Transverse colon (tissue), 4 donors: ENCODE measurements around the gene ARAP2. TPM values are rescaled to one million over a fixed set of nuclear protein-coding genes. Genes with fewer than 3 reads are reported as not detected.

Experiments used
- DNase-seq: peaks from one replicate; pipeline ENCODE4 v3.0.0-alpha.2; 2019
- H3K27ac ChIP-seq, 4 donors: fragments of 200-600 bp; sonication (generic); 2 replicates each; pipeline ENCODE4 v1.5.1; 2016 to 2018; ENCODE audit warnings: inconsistent platforms in 4 of 4
- H3K27me3 ChIP-seq: fragments of 200-600 bp; sonication (generic); 2 replicates; pipeline ENCODE4 v1.5.1; 2017; ENCODE audit warnings: inconsistent platforms
- H3K36me3 ChIP-seq, 4 donors: fragments of 200-600 bp; sonication (generic); 2 replicates each; pipeline ENCODE4 v1.5.1; 2017 to 2019; ENCODE audit warnings: inconsistent platforms in 4 of 4
- H3K4me1 ChIP-seq, 4 donors: fragments of 200-600 bp; sonication (generic); 2 replicates each; pipeline ENCODE4 v1.5.1; 2017 to 2020; ENCODE audit warnings: inconsistent platforms in 4 of 4
- H3K4me3 ChIP-seq, 4 donors: fragments of 200-600 bp; sonication (generic); 1 replicate in 1 of 4; 2 replicates in 3 of 4; pipeline versions ENCODE4 v1.5.1 to v1.6.1; 2017 to 2019; ENCODE audit warnings: inconsistent platforms in 4 of 4
- H3K9me3 ChIP-seq, 2 donors: fragments of 200-600 bp; sonication (generic); 2 replicates each; pipeline ENCODE4 v1.5.1; 2017 to 2019; ENCODE audit warnings: inconsistent platforms in 2 of 2
- EP300 ChIP-seq: sonication (generic); formaldehyde crosslinking; IDR thresholded peaks from one replicate; pipeline ENCODE4 v1.6.1; 2017; ENCODE audit warnings: antibody characterized with exemption, low read depth
- POLR2A ChIP-seq: fragments of 450-650 bp; IDR thresholded peaks from one replicate; pipeline ENCODE4 v1.6.1; 2016; ENCODE audit warnings: antibody characterized with exemption, mild to moderate bottlenecking, moderate library complexity
- POLR2AphosphoS5 ChIP-seq, 3 donors: sonication (generic); formaldehyde crosslinking; IDR thresholded peaks; one replicate each; pipeline ENCODE4 v1.6.1; 2016; ENCODE audit warnings: antibody characterized with exemption in 3 of 3
- WGBS, 2 donors: methylation state at CpG; one replicate each; pipeline ENCODE4 v1.1.5; 2018; ENCODE audit warnings: low coverage in 1 of 2; 5-methylcytosine and 5-hydroxymethylcytosine counted together
- in situ Hi-C, 4 donors: fragments of 200-750 bp; cut with MboI; loops; one replicate each; pipeline versions ENCODE4 v1.15.0 to v1.15.1; 2017; ENCODE audit warnings: low sequenced_read_pairs in 3 of 4, low pct_ligation_motif_present in 1 of 4, low pct_unique_long_range_greater_than_20kb in 1 of 4
- intact Hi-C: fragments of 100-400 bp; cut with DNase I; formaldehyde crosslinking; loops from one replicate; pipeline ENCODE4 v1.15.1; 2023; ENCODE audit warnings: low total_unique reads
- total RNA-seq, 4 donors: library from RNA; depleted of rRNA; stranded (reverse); fragments of >200 nt; gene quantifications; one replicate each; pipeline ENCODE4 v1.1.0, GENCODE V29; 2016
- TF ChIP-seq, protein P1 (sequence below), 5 experiments: fragments of 200-600 bp in 3 of 5; fragments of 450-650 bp in 2 of 5; sonication (generic) in 3 of 5; IDR thresholded peaks; 1 replicate in 2 of 5; 2 replicates in 3 of 5; pipeline ENCODE4 v1.5.1; 2016 to 2017; ENCODE audit warnings: antibody characterized with exemption in 5 of 5, inconsistent platforms in 3 of 5, mild to moderate bottlenecking in 2 of 5, moderate library complexity in 1 of 5

The ARAP2 gene
- total RNA-seq, 4 donors from 2014 or later: 42.3 to 108 (median 50.3) TPM

DNA sequence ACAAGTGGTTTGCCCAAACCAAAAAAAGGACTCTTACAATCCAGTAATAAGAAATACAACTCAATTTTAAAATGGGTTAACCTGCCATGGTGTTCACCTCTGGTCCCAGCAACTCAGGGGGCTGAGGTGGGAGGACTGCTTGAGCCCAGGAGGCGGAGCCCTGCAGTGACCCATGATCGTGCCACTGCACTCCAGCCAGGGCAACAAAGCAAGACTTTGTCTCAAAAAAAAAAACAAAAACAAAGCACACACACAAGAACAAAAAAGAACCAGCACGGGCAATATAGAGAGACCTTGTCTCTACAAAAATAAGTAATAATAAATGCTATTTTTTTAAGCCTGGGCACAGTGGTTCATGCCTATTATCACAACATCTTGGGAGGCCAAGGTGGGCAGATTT lies 28.7 kb downstream of the ARAP2 start:
- intact Hi-C loops: no loop called here
- no peaks in the 10 kb centered on the region for H3K27me3 ChIP-seq
- DNase-seq: no peak
- no peaks in the 10 kb centered on the region for H3K9me3 ChIP-seq
- TF ChIP-seq POLR2A: no peak
- TF ChIP-seq POLR2AphosphoS5 (IDR thresholded peaks at IDR 0.05): no peak
- TF ChIP-seq, protein P1, sequence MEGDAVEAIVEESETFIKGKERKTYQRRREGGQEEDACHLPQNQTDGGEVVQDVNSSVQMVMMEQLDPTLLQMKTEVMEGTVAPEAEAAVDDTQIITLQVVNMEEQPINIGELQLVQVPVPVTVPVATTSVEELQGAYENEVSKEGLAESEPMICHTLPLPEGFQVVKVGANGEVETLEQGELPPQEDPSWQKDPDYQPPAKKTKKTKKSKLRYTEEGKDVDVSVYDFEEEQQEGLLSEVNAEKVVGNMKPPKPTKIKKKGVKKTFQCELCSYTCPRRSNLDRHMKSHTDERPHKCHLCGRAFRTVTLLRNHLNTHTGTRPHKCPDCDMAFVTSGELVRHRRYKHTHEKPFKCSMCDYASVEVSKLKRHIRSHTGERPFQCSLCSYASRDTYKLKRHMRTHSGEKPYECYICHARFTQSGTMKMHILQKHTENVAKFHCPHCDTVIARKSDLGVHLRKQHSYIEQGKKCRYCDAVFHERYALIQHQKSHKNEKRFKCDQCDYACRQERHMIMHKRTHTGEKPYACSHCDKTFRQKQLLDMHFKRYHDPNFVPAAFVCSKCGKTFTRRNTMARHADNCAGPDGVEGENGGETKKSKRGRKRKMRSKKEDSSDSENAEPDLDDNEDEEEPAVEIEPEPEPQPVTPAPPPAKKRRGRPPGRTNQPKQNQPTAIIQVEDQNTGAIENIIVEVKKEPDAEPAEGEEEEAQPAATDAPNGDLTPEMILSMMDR (IDR thresholded peaks at IDR 0.05): no peak
- TF ChIP-seq EP300: no peak
- H3K27ac ChIP-seq: no peak overlapping the region
- peaks cover 0 to 12% (median 0%) of the 10 kb centered on the region in 4 donors for H3K4me1 ChIP-seq
- no peak overlapping the region for H3K4me3 ChIP-seq
- 96 to 100% methylated on average over 1 to 3 of the region's 3 CpGs for WGBS, 2 donors
- H3K36me3 ChIP-seq: no peaks in the 10 kb centered on the region
- in situ Hi-C loops: no loop called here

DNA sequence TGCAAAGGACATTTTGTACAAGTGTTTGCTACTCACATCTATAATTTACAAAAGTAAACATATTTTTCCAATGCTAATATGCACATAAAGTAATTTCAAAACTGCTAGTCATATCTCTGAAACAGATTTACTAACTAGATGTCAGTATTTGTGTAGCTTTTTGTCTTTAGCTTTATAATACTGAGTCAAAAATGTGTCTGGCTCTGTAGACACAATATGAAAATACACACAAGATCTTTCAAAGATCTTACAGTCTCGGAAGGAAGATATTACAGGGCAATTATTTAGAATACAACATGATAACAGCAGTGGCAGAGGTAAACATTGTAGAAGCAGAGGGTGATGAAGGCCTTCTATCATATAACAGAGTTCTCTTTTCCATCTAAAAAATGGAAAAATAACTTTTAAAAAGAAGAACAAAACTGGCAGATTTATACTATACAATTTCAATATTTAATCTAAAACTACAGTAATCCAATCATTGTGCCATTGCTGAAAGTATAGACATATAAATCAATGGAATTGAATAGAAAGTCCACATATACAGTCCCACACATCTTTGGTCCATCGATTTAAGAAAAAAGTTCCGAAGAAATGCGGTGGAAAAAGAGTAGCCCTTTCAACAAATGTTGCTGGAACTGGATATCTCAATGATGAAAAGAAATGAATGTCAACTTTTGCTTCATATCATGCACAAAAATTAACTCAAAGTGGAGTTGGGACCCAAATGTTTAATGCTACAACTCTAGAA lies 29.4 kb downstream of the ARAP2 start:
- Histone ChIP-seq H3K27ac (no peak overlapping the region), H3K36me3 (peaks cover 0 to 4% (median 0%) of the 10 kb centered on the region in 4 donors), H3K4me3 (no peak overlapping the region), H3K27me3 (no peaks in the 10 kb centered on the region), H3K4me1 (peaks cover 0 to 12% (median 0%) of the 10 kb centered on the region in 4 donors), H3K9me3 (no peaks in the 10 kb centered on the region)
- intact Hi-C loops: no loop called here
- no peak for DNase-seq
- TF ChIP-seq POLR2AphosphoS5 (IDR thresholded peaks at IDR 0.05): no peak
- TF ChIP-seq, protein P1 (IDR thresholded peaks at IDR 0.05): no peak
- TF ChIP-seq EP300: no peak
- TF ChIP-seq POLR2A: no peak
- in situ Hi-C loops: no loop called here
- 55 to 68% methylated on average over 4 of the region's 4 CpGs for WGBS, 2 donors

DNA sequence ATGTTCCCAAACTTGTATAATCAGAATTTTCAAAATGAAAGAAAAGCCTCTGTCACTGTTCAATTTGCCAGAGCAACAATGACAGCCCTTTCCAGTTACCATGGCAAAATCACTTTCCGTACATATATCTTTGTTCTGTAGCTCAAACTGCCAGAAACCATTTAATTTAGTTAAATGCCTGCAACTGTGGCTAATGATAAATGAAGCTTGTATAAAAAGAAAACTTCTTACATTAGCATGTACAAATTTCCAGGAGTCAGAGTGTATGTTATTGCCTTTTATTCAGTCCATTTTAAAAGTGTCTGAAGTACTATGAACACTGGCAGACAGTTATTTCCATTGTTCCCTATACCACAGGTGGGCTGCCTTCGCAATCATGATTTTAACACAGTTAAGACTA lies 30.3 kb downstream of the ARAP2 start:
- no peaks in the 10 kb centered on the region for H3K27me3 ChIP-seq
- in situ Hi-C loops: no loop called here
- H3K27ac ChIP-seq: no peak overlapping the region
- WGBS, 2 donors: 89 to 96% methylated on average over 2 of the region's 2 CpGs
- H3K4me1 ChIP-seq: peaks cover 0 to 12% (median 0%) of the 10 kb centered on the region in 4 donors
- TF ChIP-seq POLR2A: no peak
- TF ChIP-seq POLR2AphosphoS5 (IDR thresholded peaks at IDR 0.05): no peak
- no peak for TF ChIP-seq EP300
- TF ChIP-seq, protein P1 (IDR thresholded peaks at IDR 0.05): no peak
- DNase-seq: no peak
- peaks cover 0 to 4% (median 0%) of the 10 kb centered on the region in 4 donors for H3K36me3 ChIP-seq
- no peak overlapping the region for H3K4me3 ChIP-seq
- intact Hi-C loops: no loop called here
- H3K9me3 ChIP-seq: no peaks in the 10 kb centered on the region

DNA sequence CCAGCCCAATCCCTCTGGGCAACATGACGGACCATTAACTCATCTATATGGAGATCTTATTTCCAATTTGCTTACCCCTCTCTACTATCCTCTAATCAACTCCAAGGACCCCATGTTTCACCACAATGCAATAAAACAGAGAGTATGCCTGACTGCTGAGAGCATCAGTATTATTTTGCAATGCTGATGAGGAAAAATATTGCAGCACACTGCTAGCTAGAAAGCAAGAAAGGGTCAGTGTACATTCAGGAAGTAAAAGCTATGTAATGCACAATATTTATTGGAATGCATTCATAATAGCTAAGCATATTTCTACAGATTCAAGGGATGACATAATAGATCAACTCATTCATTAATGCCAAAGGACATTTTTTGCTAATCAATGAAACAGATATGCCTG lies 33.2 kb downstream of the ARAP2 start:
- in situ Hi-C loops (no loop called here), intact Hi-C loops (no loop called here)
- Histone ChIP-seq H3K36me3 (peaks cover 0 to 4% (median 0%) of the 10 kb centered on the region in 4 donors), H3K9me3 (no peaks in the 10 kb centered on the region), H3K4me3 (no peak overlapping the region), H3K27me3 (no peaks in the 10 kb centered on the region), H3K4me1 (peaks cover 0 to 12% (median 0%) of the 10 kb centered on the region in 4 donors), H3K27ac (no peak overlapping the region)
- DNase-seq: no peak
- 90 to 97% methylated on average over 1 of the region's 1 CpG for WGBS, 2 donors
- TF ChIP-seq POLR2A: no peak
- no peak for TF ChIP-seq EP300
- TF ChIP-seq POLR2AphosphoS5 (IDR thresholded peaks at IDR 0.05): no peak
- TF ChIP-seq, protein P1 (IDR thresholded peaks at IDR 0.05): no peak
